Islet precursor cell (in vitro differentiated cells): ENCODE data around the gene SUSD3.
A peak's percentile ranks its signal among the peaks of the same experiment; 100 is the strongest.

ENCODE experiments used
- DNase-seq: peaks from one replicate; pipeline ENCODE4 v3.0.0-alpha.2; 2018

Gene SUSD3

DNA sequence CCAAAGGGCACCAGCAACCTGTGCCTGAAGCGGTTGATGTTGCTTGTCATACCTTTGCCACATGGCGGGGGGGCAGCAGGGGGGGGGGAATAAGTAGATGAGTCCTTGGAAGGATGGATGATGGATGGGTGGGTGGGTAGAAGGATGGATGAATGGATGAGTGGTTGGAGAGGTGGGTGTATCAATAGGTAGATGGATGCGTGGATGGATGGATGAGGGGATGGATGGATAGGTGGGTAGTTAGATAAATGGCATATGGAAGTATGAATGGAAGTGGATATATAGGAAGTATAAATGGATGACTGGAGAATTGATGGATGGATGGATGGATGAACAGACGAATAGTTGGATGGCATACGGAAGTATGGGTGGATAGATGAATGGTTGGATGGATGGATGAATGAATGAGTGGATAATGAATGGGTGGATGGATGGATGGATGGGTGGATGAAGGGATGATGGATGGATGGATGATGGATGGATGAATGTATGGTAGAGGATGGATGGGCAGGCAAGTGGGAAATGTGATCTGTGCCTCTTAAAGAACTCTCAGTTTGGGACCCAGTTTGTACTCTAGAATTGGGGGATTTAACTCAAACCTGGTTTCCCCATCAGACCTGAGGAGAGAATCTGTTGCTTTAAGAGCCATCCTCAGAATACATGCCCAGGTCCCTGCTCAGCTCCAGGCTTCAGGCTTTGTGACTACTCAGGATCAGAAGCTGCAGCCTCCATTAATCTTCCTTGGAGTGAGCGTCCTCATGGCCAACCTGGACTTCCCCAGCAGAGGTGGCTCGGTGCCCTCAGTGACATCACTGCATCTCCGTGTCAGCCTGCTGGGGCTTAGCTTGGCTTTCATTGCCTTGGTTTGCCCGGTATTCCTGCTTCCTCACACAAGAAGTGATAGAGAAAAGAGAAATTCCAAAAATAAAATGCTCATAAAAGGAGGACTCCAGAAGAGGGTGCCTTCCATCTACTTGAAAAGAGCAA, 27.6 kb upstream of the SUSD3 start:
- no peak for DNase-seq

DNA sequence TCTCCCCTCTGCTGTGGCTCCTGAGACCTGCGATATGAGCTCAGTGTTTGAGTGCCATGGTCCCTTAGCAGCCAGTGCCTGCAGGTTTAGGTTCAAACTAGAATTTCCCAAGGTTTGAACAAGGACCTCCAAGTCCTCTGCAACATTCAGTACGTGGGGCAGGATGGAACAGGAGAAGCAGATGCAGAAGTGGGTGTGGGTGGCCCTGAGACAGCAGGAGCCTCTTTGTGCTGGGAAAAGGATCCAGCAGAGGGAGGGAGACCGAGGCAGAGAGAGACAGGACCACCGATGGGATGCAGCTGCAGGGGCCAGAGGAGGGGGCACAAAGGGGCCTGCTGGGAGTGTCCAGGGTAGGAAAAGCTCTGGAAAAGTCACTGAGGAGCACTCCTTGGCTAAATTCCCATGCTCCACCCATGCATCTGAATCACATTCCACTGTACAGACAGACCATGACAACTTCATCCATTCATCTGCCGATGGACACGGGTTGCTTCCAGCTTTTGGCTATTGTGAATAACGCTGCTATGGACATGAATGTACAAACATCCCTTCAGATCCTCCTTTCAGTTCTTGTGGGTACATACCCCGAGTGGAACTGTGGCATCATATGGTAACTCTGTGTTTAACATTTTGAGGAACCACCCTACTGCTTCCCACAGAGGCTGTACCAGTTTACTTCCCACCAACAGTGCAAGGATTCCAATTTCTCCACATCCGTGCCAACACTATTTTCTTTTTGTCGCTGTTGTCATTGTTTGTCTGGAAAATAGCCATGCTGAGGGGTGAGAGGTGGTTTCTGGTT, 26.7 kb upstream of the SUSD3 start:
- no peak for DNase-seq

DNA sequence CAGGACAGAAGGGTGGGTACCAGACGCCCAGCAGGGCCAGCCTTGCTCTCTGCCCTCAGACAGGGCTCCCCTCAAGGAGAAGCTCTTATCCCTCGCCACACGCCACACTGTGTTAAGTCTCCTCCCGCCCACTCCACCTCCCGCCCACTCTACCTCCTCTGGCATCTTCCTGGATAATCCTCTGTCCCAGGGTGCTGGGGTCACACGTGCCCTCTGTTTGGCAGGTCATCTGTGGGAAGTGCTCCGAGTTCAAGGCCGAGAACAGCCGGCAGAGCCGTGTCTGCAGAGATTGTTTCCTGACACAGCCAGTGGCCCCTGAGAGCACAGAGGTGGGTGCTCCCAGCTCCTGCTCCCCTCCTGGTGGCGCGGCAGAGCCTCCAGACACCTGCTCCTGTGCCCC, 26.0 kb upstream of the SUSD3 start:
- no peak for DNase-seq

DNA sequence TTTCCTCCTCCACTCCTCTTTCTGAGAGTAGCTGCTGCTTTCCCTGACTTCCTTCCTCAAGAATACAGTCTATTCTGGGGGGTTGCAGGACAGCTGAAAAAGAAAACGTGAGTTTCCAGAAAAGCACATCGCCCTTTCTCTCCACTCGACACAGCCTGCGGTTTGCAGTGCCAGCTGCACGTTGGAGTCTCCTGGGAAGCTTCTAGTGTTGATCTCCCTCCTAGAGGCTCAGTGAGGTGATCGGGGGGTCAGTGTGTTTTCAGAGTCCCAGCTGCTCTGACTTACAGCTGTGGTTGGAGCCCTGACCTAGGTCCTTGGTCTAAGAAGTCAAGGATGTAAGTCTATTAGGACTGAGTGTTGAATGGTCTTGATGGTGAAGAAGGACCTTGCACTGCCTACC, 25.0 kb upstream of the SUSD3 start:
- no peak for DNase-seq

DNA sequence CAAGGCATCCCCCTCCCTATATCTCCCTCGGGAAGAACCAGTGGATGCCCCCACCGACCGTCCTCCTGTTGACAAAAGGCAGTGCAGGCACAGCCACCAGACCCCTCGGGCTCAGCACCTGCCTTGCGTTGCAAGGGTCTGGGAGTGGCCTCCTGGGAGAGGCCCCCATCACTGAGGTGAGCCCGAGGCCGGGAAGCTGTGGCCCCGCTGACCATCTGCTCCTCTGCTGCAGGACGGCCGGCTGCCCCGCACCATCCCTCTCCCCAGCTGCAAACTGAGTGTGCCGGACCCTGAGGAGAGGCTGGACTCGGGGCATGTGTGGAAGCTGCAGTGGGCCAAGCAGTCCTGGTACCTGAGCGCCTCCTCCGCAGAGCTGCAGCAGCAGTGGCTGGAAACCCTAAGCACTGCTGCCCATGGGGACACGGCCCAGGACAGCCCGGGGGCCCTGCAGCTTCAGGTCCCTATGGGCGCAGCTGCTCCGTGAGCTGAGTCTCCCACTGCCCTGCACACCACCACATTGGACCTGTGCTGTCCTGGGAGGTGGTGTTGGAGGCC, 23.3 kb upstream of the SUSD3 start:
- DNase-seq: no peak

DNA sequence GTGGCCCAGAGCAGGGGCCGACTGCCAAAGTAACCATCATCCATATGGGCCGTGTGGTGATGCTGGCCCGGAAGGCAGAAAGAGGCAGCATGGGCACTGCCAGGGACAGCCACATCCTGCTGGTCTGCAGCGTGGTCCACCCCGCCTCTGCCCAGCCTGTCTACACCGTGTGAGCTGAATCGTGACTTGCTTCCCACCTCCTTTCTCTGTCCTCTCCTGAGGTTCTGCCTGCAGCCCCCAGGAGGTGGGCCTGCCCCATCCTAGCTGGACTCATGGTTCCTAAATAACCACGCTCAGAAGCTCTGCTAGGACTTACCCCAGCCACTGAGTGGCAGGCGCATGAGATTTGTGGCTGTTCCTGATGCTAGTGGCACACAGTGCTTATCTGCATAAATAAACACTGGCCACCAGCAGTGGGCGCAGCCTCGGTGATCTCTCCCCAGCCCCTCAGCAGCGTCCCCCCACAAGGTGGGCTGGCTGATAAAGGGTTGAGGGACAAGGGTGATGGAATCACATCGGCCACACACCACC, 22.6 kb upstream of the SUSD3 start:
- DNase-seq: no peak

DNA sequence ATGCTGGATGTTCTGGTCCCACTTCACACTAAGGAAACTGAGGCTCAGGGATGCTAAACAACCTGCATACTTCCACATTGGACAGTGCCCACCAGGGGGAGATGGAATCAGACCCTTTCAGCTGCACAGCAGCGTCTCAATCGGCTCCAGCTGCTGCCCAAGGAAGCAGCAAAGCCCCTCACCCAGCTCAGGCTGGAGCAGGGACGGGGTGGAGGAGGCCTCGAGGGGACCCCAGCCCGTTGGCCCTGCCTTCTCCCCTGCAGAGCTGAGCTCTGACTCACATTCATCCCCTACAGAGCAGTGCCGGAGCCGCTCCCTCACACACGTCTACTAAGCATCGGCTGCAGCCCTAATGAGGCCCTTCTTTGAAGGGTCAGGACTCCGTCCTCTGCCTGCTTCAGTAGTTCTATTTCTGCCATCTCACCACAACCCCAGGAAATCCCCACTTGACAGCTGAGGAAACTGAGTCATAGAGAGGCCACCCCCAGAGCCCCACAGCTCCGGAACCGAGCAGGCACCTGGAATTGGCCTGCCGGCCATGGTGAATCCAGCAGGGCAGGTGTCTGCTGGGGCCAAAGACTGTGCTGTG, 21.5 kb upstream of the SUSD3 start:
- DNase-seq: no peak

DNA sequence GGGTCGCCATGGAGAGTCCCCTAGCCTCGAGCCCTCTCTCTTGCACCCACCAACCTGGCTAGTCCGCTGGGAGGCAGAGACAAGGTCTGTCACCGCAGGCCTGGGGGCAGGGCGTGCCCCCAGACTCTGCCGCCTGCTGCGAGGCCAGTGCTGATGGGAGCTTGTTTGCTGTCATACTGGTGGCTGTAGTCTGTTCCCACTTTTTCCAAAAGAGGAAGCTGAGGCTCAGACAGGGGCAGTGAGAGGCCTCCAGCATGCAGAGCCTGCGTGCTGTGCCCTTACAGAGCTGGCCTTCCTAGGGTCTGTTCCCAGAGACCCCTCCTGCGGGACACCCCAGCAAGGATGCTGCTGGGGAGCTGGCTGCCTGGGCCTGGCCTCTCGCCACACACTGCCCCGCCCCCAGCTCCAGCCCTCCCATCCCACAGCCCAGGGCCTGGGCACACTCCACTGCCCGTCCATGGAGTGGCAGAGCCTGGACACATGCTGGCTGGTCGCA, 21.0 kb upstream of the SUSD3 start:
- no peak for DNase-seq

DNA sequence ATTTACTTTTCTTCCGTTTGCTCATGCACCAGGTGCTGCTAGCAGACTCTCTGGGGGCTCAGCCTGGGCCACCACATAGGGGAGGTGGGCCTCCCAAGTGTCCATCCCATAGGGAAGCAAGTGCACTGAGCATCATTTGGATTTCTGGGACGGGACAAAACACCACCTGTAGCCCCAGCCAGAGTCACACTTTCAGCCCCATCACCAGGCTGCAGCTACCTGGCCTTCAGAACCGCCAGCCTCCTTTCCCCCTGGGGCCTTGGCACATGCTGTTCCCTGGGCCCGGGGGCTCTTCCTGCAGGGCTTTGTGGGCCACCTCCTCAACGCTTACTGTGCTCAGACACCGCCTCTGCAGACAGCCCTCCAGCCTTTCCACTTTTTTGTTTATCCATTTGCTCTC, 19.6 kb upstream of the SUSD3 start:
- DNase-seq: no peak

DNA sequence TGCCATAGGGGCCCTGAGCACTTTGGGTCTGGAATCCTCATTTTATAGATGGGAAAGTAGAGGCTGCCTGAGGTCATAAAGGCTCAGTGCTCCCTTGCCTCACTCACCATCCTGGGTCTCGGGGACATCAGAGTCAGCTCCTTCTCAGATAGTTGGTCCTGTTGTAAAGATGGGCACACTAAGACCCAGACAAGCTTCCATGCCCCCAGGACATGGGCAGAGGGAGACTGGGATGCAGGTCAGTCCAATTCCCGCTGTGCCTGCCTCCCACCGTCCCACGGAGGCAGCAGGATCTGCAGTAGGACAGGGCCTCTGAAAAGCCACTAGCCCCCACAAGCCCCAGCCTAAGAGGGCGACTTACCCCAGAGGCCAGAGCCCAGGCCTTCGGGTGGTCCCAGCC, 19.0 kb upstream of the SUSD3 start:
- DNase-seq: no peak

DNA sequence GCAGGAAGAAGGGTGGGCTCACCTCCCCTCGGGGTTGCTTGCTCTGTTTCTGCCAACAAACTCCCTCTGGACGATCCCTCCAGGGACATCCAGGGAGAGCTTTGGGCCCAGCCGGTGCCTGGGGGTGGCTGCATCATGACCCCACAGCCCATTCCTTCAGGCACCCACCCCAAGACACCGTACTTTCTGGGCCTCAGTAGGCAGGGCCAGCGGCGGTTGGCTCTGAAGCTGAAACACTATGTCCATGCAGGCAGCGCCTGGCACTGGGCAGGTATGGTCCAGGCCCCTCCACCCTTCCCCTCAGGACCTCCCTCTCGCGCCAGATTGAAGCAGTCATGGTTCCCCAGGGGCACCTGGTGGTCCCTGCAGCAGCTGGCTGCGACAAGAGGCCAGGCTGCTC, 18.5 kb upstream of the SUSD3 start:
- no peak for DNase-seq

DNA sequence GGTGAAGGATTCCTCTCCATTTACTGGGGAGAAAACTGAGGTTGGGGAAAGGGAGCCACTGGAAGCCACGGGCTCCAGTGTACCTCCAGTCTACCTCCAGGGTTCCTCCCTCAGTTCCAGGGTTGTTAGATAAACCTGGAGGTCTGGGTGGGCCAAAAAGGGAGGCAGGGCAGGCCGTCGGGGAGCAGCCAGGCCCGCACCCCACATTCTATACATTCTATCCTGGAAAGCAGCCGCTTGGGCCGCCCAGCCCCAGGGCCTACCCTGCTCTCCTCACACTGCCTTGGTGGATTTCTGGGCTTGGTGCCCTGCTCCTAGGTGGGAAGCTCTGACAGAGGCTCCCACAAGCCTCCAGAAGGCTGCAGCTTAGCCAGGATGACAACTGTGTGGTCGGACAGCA, 18.1 kb upstream of the SUSD3 start:
- DNase-seq: no peak

DNA sequence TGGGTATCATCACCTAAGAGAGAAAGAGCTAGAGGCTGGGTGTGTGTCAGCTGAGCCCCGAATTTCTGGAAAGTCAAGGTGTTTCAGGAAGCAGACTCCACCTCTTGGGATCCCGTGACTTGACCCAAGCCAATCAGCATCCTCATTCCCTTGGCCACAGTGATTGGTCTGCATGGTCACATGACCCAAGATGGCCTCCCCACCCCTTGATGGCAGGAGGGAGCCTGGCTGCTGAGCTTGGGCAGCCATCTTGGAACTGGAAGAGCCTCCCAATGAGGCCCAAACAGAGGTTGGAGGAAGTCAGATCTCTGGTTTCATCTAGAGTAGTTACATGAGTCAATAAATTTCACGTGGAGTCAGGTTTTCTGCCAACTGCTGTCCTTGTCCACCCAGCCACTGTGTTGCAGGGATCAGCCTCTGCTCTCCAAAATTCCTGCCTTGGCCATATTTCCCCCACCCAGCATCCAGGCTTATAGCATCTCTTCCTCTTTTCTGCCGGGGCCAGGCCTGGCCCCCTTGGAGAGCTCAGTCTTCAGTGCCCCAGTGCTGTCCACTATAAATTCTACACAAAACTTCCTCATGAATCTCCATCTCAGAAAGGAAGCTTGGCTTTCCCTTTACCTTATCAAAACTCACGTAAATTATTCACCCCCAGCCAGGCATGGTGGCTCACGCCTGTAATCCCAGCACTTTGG, 17.2 kb upstream of the SUSD3 start:
- DNase-seq: no peak

DNA sequence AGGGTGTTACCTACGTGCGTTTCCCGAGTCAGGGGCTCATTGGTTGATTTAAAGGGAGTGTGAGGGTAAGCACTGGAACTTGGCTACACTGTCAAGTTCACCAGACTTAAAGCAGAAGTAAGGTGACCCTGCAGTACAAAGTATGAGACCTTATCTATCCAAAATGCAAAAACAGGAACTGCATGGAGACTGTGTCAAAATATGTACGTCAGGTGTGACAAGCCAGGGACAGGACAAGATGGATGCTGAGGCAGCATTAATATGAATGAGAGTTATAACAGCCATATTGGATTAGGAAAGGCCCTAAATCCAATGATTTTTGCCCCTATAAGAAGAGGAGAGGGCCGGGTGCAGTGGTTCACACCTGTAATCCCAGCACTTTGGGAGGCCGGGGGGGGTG, 15.4 kb upstream of the SUSD3 start:
- no peak for DNase-seq

DNA sequence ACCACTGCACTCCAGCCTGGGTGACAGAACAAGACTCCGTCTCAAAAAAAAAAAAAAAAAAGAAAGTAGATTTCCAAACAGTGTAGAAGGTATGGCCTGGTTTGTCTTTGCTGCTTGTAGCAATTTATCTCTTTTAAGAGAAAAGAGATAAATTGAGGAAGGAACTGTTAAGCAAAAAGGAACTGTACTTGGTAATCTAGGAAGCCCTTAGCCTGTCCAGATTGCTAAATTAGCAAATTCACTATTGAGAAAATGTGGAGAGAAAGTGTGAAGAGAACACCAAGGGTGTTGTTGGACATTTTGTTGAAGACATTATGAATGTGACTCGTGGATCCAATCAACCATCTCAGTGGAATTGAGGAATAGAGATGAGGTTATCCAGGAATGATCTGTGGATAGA, 13.0 kb upstream of the SUSD3 start:
- no peak for DNase-seq

DNA sequence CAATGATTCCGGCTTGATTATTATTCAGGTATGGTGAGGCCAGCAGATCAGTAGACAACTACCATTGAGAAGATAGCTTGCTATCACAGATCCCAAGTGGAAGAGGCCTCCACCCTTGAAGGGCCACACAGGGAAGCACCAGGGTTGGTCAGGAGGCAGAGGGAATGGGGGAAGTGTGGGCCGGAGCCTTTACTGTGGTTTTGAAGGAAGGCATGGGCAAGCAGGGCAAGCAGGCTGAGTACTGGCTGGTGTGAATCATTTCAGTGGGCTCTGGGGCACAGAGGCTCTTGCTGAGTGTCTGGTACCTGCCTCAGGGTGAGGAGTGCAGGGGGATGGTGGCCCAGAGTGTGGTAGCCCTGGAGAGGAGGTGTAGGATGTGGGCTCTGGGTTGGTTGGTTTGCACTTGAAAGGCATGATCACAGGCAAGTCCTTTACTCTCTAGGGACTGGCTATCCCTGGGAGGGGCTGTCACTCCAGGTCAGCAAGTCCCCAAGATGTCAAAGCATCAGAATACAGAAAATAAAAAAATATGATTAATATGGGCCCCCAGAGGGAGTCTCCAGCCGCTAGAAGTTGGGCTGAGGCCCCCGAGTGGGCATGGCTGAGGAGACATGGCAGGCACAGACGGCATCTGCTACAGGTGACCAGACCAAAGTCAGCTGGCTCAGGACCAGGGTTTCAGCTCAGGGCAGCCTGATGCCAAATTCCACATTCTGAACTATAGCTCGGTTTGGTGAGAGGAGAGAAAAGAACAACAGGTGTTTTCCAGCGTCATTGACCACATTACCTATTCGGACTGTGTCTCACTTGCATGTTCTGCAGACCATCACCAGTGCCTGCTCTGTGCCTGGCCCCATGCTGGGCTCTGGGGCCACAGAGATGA, 9.7 kb upstream of the SUSD3 start:
- DNase-seq: no peak

DNA sequence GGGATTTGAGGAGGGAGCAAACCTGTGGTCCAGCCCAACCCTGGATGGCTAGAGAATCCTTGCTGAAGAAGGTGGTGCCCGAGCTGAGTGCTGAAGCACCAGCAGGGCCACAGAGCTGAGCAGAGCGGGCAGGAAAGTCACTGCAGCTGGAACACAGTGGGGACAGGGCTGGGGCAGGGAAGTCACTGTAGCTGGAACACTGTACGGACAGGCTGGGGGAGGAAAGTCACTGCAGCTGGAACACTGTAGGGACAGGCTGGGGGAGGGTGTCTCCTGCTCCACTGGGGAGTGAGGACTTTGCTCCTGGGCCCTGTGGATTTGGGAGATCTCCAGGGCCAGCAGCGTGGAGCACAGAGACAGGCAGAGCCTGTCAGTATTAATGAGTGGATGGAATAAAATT, 9.0 kb upstream of the SUSD3 start:
- no peak for DNase-seq

DNA sequence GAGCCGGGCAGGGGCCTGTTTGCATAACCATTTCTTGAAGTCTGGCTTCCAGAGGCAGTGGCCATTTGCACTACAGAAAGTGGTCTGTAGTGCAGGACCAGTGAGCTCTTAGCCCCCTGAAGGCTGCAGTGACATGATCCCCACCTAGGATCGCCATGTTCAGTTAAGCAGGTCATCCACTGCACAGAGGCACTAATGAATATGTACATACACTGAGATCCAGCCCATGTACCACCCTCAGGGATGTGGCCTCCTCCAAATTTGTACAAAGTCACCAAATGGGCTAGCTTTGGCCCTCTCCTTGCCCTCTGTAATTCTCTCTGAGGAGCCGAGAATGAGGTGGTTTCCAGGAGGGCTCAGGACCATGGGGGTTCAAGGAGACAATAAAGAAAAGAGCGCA, 8.3 kb upstream of the SUSD3 start:
- DNase-seq: no peak

DNA sequence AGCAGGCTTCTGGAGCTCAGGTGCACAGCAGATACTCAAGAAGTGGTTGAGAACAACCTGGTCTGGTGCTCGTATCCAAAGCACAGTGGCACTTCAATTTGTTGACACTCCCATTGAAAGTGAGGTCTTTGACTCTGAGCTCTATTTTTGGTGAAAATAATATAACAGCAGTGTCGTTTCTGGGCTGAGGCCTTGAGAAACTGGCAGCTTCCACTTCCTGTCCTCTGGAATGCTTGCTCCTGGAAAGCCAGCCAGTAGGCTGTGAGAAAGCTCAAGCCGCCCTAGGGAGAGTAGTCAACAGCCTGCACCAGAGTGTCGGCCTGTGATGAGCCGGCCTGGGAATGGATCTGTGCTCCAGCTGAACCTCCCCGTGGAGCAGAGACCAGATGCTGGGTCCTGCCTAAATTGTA, 6.8 kb upstream of the SUSD3 start:
- DNase-seq: no peak

DNA sequence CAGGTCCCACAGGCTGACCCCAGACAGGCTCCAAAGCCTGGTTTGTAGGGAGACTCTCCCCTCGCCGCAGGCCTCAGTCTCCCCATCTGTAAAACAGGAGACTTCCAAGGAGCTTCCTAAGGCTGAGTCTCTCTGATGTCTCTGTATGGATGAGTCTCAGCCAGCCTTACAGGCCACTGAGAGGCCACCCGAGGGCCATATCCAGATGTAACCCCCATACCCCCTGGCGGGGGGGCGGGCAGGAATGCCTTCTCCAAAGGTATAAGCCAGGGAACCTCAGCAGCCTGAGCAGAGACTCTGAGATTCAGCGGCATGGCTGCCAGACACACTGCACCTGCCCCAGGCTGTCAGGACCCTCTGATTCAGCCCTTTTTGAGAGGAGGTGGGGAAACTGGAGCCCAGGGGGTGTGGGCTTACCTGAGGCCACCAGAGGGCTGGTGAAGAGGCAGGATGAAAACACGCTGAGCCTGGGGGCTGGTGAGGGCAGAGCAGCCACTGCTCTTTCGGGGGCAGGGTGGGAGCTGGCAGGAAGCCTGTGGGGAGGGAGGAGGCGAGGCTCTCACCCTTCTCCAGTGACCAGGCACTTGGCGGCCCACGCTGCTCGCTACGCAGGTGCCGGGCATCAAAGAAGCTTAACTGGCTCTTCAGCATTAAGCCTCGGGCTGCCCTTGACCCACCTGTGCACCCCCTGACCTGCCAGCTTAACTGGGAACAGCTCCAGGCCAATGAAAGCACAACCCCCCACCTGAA, 5.5 kb upstream of the SUSD3 start:
- peak; percentile 78 for DNase-seq
